Cardiac septum (tissue), 1 donor: ENCODE results near the gene ANK2. TPM values are rescaled to one million over a fixed set of nuclear protein-coding genes. Genes with fewer than 3 reads are reported as not detected.

Experiments used
- DNase-seq: peaks from one replicate; pipeline ENCODE4 v3.0.0-alpha.2; 2020; ENCODE audit warnings: low spot score
- intact Hi-C: fragments of 100-400 bp; cut with DNase I; formaldehyde crosslinking; loops from one replicate; pipeline ENCODE4 v1.14.0; 2022
- total RNA-seq: library from RNA; stranded (reverse); fragmentation: NEBNext Ultra II Directional; extraction: Animal tissue kit (Norgen Biotek cat#: 25700); gene quantifications from one replicate; pipeline ENCODE4 v1.2.1, GENCODE V29; 2021
- donor health status: DM: no; HTN: no; CAD: no.

The ANK2 gene
- total RNA-seq, 1 donor from 2014 or later: 208 TPM

DNA sequence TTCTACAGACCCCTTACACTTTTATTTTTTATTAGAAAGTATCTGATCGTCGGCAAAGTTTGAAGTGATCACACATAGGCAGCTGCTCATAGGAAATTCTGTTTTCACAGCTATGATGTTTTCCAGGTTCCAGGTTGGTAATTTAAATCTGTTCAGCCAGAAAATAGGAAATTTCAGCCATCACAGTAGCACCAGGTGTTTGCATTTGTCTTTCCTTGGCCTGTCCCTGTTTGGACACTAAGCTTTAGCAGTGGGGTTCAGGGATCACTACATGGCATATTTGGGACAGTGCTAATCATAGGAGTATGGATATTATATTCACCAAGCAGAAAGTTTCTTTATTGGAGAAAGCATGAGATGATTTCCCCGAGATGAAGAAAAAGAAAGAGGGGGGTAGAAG, 92.9 kb downstream of the ANK2 start:
- DNase-seq: no peak
- intact Hi-C loops: no loop called here

DNA sequence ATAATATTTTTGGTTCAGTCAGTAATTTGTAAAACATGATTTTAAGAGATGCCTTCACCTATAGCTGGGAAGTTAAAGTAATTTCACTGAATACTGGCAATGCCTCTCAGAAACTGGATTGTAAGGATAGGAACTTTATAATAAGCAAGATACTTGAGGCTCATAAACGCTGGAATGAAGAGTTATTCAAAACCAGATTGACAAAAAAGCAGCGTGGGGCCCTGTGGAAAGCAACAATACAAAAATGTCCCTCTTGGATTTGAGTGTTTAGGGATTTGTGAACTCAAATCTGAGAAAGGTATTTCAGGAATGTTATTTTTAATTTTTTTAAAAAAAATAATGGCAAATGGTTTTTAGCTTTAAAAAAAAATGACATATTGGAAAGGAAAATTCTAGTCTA, 94.6 kb downstream of the ANK2 start:
- intact Hi-C loops: no loop called here
- DNase-seq: no peak

DNA sequence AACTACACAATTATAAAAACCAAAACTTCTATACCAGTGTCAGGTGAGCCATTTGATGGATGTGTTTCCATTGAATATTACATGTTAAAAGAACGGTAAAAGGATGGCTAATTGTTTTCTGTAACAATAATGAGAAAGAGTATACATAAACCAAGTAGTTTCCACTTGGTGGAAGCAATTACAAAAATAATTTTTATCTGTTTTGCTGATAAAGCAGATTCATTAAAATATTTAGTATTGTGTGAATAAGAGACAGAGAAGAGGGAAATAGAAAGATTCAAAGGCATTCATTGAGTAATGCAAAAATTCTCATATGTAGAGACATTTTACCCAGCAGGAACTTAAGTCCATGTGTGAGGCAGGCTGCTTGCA, 95.7 kb downstream of the ANK2 start:
- no peak for DNase-seq
- intact Hi-C loops: loop anchor here (5.0 kb wide), 2 partner anchors 33 to 37 kb away; no protein-coding TSS in a partner anchor

DNA sequence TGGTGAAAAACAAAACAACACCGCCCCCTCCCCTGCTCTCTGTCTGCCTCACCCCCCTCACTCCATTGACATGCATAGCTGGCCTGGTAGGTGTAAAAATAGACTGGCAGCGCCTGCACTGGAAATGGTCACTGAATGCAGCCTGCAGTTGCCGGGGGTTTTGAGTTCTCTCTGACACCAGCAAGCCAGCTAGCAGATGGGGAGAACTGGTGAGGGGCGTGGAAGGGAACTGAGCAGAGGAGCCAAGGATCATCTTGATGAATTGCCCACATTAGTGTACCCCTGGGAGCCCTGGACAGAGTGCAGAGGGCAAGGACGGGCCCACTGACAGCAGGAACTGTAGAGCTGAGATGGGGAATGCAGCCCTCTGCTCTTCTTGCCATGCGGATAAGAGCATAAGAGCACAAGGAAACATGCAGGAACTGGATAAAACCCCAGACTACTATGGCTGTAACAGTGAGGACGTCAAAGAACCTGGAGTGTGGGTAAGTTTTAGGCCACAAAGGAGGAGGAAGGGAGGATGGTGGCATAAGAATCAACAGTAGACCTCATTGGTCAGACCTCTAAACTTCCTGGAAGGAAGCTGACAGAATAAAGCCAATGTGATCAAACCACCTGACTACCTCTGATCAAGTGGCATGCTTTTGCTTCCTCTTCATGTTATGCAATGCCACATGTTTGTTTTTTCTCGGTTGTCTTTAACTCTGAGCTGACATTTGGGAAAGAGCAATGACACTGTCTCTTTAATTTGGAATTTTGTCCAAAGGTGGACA, 96.3 kb downstream of the ANK2 start:
- intact Hi-C loops: loop anchor here (5.0 kb wide), 2 partner anchors 33 to 37 kb away; no protein-coding TSS in a partner anchor
- DNase-seq: no peak

DNA sequence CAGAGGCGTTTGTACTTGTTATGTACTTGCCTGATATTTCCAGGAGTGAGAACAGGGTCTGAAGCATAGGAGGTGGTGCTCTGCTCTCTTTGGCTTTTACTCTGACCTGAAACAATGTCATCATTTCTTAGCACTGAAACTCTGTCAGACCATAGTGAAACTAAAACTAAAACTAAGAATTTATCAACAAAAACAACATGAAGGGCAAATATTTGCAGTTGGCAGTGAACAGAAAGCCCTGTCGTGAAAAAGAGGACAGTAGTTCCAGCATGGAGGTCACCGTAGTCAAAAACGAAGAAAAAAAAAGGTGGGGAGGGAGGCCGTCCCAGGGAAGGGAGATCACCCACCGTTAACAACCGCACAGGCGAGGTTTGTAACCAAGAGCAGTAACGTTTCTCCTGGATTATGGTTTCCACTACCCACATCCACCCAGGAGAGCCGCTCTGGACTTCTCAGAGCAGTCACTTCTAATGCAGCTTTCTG, 97.5 kb downstream of the ANK2 start:
- intact Hi-C loops: loop anchor here (5.0 kb wide), 2 partner anchors 35 kb away; no protein-coding TSS in a partner anchor
- DNase-seq: no peak

DNA sequence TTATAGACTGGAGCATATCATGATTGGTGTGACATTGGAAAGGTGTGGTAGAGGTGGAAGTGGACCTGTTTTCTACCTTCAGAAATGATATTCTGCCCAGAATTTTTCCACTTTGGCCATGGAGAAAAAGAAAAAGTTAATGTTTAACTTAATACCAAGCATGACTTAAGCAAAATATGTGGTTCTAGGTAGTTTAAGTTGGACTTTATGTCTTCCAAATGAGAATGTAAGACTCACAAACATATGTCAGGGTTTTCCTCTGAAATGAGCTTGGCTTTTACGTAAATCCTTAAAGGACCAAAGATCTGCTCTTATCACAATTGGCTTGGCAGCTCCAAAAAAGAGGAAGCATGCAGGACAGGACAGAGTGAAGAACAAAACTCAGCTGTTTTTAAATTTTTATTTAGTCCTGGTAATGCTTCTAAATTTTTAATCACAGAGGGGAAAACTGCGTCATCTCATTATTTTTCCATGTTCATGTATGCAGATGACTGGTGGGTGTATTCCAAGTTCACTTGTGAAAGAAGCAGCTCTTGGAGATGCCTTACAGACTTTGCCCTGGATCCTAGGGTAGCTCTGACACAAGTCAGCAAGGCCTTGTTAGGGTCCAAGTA, 98.2 kb downstream of the ANK2 start:
- no peak for DNase-seq
- intact Hi-C loops: loop anchor here (5.0 kb wide), 2 partner anchors 35 kb away; no protein-coding TSS in a partner anchor

DNA sequence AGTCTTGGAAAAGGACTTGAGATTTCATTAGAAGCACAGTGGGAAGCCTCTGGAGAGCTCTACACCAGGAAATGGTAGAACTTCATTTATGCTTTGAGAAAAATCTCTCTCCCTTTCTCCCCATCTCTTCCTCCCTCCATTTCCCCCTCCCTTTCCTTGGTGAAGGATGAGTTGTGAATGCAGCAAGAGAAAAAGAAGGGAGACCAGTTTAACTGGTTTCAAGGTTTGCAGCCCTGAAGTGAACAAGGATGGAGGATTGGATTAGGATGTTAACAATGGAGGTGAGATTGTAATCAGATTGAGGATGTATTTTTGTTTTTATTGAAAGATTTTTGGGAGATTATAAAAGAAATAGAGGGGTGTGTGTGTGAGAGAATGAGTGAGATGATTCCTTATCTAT, 99.5 kb downstream of the ANK2 start:
- intact Hi-C loops: loop anchor here (5.0 kb wide), 2 partner anchors 33 to 37 kb away; no protein-coding TSS in a partner anchor
- no peak for DNase-seq

DNA sequence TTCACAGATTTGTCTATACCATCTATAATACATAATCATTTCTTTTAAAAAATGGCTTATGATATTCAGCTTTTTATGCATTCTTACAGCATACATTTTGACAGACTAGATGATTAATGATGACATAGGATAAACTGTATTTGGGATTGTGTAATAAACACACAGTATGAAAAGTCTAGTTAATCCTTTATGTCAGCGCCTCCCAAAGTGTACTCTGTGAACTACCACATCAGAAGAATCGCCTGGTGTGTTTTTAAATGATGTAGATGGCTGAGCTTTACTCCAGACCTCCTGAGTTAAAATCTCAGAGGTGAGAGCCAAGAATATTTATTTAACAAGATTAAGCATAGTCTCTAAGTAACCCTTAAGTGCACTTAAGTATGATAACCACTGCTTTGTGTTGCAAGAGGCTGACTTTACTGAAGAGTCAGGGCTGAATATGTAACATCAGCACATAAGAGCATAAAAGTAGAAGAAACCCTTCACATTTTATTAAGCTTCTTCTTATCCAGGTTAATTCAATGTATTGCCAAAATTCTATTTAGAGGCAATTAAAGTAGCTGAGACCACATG, 104.2 kb downstream of the ANK2 start:
- intact Hi-C loops: no loop called here
- DNase-seq: no peak

DNA sequence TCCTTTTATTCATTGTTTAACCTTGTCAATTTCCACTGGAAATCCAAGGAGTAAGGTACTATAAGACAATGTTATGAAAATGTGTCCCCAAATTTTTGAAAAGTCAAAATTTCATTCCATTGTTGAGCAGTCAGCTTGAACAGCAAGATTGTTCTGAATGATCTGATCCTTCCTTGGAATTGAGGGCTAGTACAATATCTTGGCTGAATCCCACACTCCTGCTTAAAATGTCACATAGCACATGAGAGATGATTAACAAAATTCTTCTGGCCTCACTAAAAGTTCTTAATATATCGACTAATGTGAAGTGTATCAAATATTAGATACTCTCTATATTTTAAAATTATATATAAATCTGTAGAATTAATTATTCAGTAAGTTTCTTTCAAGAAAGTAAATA, 104.8 kb downstream of the ANK2 start:
- intact Hi-C loops: no loop called here
- no peak for DNase-seq

DNA sequence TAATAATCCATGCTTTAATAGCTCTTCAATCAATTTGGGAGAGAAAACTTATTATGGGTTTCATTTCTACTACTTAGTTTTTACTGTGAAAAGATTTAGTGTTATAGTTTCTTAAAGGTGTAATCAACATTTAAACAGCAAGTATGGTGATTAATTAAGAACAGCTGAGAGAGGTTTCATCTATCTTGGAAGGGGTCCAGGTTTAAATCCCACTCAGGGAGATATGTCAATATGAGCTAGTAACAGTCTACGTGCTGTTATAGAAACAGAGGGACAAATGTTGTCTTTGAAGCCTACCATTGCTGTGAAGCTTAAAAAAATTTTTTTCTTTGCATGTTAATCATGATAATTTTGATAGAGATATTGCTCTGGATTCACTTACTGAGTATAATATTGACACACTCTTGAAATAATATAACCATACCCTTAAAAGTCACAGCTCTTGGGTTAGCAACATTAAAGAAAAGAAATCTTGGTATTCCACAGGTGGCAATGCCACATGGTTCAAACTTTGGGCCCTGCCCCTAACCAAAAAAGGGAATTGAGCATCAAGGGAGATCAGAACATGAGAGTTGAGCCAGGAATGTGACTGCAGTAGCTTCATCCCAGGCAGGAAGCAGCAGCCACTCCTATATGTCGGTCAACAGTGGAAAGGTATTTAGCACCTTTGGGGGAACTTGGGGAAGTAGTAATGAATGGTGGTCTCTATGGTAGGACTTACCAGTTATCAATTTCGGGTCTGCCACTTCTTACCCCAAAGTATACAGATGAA, 107.8 kb downstream of the ANK2 start:
- DNase-seq: no peak
- intact Hi-C loops: no loop called here

DNA sequence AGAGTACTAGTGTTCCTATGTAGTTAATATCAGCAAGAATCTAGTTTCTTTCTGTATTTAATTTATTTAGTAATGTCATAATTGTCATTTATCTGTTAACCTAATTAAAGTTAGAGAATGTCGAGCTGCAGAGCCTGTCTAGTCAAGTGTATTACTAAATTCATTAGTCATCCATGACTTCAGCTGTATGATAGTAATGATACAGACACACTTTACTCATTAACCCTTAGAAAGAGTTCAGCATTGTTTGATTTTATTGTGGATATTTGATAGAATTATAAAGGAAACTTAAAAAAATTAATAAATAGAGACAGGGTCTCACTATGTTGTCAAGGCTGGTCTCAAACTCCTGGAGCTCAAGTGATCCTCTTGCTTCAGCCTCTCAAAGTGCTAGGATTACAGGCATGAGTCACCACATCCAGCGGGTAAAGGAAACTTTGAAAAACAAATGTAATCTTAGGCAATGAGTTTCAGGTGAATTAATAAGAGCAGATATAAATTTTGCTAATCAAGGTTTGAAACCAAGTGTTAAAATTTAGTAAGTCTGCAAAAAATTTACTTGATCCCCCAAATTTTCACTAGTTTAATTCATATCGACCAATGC, 110.6 kb downstream of the ANK2 start:
- intact Hi-C loops: no loop called here
- DNase-seq: no peak

DNA sequence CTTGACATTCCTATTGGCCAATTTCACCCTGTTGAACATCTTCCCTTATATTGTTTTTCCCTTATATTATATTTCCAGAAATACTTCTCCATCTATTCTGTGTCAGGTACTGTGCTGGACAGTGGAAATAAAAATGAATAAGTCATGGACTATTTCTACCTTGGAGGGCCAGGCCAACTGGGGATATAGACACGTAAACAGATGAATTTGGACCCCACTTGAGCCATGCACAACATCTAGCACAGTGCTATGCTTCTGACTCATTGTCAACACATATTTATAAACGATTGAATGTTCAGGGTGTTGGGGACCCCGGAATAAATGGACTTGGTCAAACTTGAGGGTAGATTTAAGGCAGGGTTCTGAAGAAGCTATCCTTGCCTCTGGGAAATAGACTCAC, 111.1 kb downstream of the ANK2 start:
- DNase-seq: no peak
- intact Hi-C loops: no loop called here

DNA sequence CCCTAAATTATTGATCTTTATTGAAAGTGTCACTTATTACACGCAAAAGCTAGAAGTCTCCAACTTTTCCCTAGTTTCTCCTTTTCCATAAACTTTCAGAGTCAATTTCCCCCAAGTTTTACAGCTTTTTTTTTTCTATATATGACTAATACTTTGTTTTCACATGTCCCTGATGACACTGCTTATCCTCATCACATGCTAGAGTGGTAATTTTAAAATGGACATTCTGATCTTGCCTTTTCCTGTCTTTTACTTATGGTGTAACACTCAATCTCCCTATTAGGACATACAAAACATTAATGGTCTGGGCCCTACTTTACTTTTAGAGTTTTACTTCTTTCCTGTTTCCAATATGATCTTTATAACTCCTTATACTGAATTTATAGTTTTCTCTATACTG, 112.6 kb downstream of the ANK2 start:
- no peak for DNase-seq
- intact Hi-C loops: no loop called here

DNA sequence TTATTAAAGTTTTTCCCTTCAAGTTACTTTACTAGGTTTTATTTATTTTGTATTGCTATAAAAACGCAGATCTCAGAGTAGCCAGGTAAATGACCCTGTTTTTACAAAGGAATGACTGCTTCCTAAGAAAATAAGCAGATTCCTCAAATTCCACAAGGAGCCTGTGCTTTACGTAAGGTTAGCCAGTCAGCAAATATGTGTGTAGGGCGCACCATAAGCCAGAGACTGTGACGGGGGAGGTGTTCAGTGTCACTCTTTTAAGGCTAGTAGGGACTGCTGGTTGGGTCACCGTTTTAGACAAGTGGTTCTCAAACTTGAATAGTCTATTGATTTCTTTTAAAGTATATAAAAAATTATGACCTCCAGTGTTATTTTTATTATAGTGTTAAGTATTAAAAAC, 119.9 kb downstream of the ANK2 start:
- no peak for DNase-seq
- intact Hi-C loops: no loop called here

DNA sequence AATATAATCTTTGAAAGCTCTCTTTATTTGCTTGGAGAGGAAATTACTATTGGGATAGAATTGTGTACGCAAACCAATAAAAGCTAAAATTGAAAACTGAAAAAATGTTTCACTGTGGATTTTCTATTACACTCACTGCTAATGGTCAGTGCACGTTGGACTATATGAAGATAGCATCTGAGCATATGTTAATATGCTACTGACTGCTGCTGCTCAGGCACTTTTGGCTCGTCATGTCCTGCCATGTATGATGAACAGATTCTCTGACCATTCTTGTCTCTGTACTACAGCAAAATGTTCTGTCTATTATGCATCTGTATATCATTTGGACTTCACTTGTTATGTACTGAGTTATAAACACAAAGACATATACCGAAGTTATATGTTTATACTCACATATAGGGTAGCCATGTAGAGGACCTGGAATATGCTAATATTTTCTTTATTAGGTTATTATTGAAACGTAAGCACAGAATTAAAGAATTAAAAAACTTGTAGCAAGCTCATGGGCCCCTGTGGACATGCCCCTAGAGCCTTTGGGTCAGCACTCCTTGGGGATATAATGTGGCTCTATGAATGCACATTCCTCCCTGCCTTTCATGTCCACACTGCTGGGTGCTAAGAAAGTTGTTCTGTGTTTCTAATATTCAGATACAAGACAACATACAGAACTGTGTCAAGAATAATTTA, 120.8 kb downstream of the ANK2 start:
- no peak for DNase-seq
- intact Hi-C loops: no loop called here

DNA sequence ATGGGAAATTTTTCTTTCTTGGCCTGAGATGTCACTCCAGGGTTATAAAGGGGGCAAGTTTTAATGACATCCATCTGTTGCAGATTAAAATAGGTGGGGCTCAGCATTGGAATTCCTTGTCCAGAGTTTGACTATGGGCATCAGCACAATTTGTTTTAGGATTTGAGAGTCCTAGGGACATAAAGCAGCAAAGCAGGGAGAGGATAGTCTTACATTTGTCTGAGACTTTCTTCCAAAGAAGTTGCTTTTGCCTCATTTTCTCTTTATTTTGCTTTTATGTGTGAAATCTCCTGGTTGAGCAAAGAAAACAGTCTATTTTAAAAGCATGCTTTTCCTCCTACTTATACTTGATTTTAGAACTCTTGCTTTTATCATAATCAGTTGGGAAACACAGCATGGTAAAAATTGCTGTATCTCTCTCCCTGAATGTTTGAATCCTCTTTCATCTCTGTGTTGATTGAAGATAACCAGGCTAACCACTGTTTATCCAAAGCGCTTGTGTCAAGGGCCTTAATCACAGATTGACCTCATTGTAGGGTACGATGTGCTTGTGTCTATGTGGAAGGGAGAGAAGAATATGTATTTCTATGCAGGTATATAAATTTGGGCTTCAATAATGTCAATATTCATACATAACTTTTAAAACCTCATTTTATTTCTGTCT, 121.5 kb downstream of the ANK2 start:
- intact Hi-C loops: no loop called here
- DNase-seq: no peak

DNA sequence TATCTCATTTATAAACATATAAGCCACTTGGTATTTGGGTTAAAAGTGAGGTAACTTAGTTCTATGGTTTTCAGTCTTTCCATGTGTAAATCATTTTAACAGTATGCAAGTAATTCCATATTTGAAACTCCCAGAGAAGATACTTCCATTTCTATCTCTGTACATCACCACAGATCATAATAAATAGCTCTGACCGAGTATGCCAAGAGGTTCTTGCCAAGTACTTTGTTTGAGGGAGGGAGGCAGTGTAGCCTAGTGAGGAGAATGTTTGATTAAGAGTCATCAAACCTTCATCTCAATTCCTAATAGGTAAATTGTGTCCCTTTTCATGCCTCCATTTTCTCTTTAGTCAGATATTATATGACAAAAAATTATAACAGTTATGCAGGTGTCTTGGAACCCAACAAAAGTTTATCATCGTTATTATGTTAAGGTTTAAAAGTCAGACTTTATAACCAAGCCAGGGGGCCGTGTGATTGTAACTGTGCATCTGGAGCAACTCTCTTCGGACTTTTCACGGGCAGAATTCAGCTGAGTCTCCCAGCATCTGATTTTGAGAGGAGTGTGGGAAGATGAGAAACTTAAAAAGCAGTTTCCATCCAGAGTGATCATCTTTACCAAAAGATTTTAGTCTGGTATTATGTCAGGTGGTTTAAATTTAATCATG, 123.8 kb downstream of the ANK2 start:
- intact Hi-C loops: no loop called here
- no peak for DNase-seq

DNA sequence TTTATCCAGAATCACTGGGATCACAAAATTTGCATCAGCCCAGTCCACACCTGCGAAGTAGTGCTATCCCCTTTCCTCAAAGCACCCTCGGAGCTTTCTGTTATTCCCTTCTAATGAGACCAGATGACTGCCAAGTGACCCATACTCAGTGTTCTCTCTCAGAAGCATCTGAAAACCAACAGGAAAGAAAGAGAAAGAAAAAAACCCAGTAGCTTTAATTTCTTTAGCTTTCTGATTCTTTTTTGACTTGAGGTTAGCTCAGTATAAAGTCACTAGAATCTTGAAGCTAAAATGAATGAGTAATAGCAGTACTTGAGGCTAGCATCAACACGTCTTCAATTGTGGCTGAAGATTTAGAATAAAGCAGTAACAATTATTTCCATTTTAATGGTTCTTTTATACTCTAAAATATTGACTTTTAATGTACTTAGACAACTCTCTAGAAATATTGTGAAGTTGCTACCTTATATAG, 124.4 kb downstream of the ANK2 start:
- no peak for DNase-seq
- intact Hi-C loops: no loop called here
